ENCODE results near the gene LENEP. TPM values are rescaled to one million over a fixed set of nuclear protein-coding genes. Genes with fewer than 3 reads are reported as not detected.
A peak's percentile ranks its signal among the peaks of the same experiment; 100 is the strongest.
"Not testable (repeated sequence)": the region's sequence is repeated elsewhere in the genome, so short reads cannot be mapped to it uniquely, and the experiment has no call there.

The LENEP gene
- total RNA-seq, 2 donors from 2014 or later: not detected

DNA sequence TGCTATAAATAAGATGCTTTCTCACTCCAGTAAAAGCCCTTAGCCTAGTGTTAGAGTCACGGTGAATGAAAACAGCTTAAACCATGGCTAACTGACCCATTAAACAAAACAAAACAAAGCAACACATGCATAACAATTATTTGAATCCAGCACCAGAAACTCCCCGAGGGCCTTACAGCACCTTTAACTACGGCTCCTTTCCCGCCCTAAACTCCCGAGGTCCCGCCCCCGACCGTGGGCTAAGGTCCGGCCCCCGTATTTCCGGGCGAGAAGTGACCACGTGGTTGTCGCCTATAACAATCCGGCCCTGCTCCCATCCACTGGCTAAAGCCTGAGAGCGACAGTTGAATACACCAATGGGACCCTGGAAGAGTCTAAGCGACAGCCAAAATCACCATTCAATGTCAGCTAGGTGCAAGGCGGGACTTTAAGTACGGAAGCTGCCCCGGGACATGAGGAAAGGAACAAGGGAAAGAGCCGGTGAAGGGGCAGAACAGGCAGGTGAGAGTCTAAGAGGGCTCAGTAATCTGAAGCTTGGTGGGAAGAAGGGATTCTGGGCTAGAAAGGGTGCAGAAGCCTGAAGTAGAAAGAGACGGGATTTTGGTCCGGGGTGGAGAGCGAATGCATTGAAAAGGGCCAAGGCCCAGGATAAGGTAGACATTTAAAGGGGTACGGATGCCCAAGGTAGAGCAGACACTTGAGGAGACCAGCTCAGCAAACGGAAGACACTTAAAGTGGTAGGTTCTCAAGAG is 10.3 kb upstream of the LENEP start, which contains the start of gene FLAD1:
Gene FLAD1, plus strand, starts transcription at position 448 of the 752 bp plus-strand sequence. CDS start 351 bp downstream, outside the sequence.
- H3K9me3 ChIP-seq: no peaks in the 10 kb centered on the region
- DNase-seq (ENCODE audit: low spot score): peak; percentile 99

GRCh38 chr1:154983776-154984466 is 9.5 kb upstream of the LENEP start:
- Histone ChIP-seq H3K36me3 (peaks cover 11% of the 10 kb centered on the region), H3K27me3 (no peaks in the 10 kb centered on the region), H3K9me3 (no peaks in the 10 kb centered on the region), H3K4me1 (peaks cover 0 to 17% of the 10 kb centered on the region in 2 donors), H3K4me3 (peak overlapping the region; percentile 60 to 71), H3K27ac (peak overlapping the region; percentile 62 to 65)
- DNase-seq (ENCODE audit: low spot score): no peak
- TF ChIP-seq, protein P1, sequence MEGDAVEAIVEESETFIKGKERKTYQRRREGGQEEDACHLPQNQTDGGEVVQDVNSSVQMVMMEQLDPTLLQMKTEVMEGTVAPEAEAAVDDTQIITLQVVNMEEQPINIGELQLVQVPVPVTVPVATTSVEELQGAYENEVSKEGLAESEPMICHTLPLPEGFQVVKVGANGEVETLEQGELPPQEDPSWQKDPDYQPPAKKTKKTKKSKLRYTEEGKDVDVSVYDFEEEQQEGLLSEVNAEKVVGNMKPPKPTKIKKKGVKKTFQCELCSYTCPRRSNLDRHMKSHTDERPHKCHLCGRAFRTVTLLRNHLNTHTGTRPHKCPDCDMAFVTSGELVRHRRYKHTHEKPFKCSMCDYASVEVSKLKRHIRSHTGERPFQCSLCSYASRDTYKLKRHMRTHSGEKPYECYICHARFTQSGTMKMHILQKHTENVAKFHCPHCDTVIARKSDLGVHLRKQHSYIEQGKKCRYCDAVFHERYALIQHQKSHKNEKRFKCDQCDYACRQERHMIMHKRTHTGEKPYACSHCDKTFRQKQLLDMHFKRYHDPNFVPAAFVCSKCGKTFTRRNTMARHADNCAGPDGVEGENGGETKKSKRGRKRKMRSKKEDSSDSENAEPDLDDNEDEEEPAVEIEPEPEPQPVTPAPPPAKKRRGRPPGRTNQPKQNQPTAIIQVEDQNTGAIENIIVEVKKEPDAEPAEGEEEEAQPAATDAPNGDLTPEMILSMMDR (IDR thresholded peaks at IDR 0.05): no peak

More for the DNA sequence above, 10.3 kb upstream of the LENEP start, which contains the start of gene FLAD1:
- TF ChIP-seq, protein P1 (IDR thresholded peaks at IDR 0.05): peak in 1 of 2 donors; percentile 14
- Histone ChIP-seq H3K27ac (peak within 1 kb of the TSS; percentile 62 to 65), H3K27me3 (no peaks in the 10 kb centered on the region), H3K4me1 (peaks cover 0 to 17% of the 10 kb centered on the region in 2 donors), H3K36me3 (peaks cover 4% of the 10 kb centered on the region), H3K4me3 (peak within 1 kb of the TSS; percentile 60 to 71)

- Histone ChIP-seq H3K36me3 (peaks cover 25% of the 10 kb centered on the region), H3K4me1 (peaks cover 0 to 17% of the 10 kb centered on the region in 2 donors)
- H3K27ac ChIP-seq; H3K9me3 ChIP-seq; DNase-seq (ENCODE audit: low spot score); H3K4me3 ChIP-seq; H3K27me3 ChIP-seq: not testable (repeated sequence)
These were observed 6.7 kb upstream of the LENEP start for GRCh38 chr1:154986736-154987135.

- TF ChIP-seq, protein P1 (IDR thresholded peaks at IDR 0.05): no peak
- Histone ChIP-seq H3K27ac (no peak overlapping the region), H3K36me3 (peaks cover 25% of the 10 kb centered on the region), H3K4me1 (peaks cover 0 to 15% of the 10 kb centered on the region in 2 donors), H3K4me3 (no peak overlapping the region), H3K27me3 (no peaks in the 10 kb centered on the region), H3K9me3 (no peaks in the 10 kb centered on the region)
- DNase-seq (ENCODE audit: low spot score): no peak
These were observed 6.1 kb upstream of the LENEP start for GRCh38 chr1:154987326-154987725.

GRCh38 chr1:154988058-154988954 is 5.1 kb upstream of the LENEP start:
- DNase-seq (ENCODE audit: low spot score): no peak
- TF ChIP-seq, protein P1 (IDR thresholded peaks at IDR 0.05): no peak
- Histone ChIP-seq H3K9me3 (no peaks in the 10 kb centered on the region), H3K36me3 (peaks cover 25% of the 10 kb centered on the region), H3K27me3 (no peaks in the 10 kb centered on the region), H3K4me1 (peaks cover 0 to 10% of the 10 kb centered on the region in 2 donors), H3K4me3 (no peak overlapping the region), H3K27ac (no peak overlapping the region)
